Inflammatory macrophage treated with lipopolysaccharide for 4 hours (primary cell): Measurements from ENCODE around the gene EGFL7.

ENCODE experiments used
- DNase-seq: peaks from one replicate; pipeline ENCODE4 v3.0.0-alpha.2; 2020

The EGFL7 gene

GRCh38 chr9:136662656-136663581 is at the start of gene EGFL7:
EGFL7 (plus strand) TSS chr9:136662916; CDS start chr9:136668283, 5,367 bp downstream.
- no peak for DNase-seq

- no peak for DNase-seq
Observed at GRCh38 chr9:136613824-136614371, 48.8 kb upstream of the EGFL7 start.

- peak; percentile 20 for DNase-seq
Observed at GRCh38 chr9:136614372-136614922, 48.3 kb upstream of the EGFL7 start.

GRCh38 chr9:136614967-136615623 is 47.6 kb upstream of the EGFL7 start:
- DNase-seq = no peak

GRCh38 chr9:136615631-136616306 is 46.9 kb upstream of the EGFL7 start:
- DNase-seq = peak; percentile 43

- no peak for DNase-seq
Observed at GRCh38 chr9:136616307-136616635, 46.4 kb upstream of the EGFL7 start.

GRCh38 chr9:136616948-136617695 is 45.6 kb upstream of the EGFL7 start:
- DNase-seq = no peak

GRCh38 chr9:136617746-136618579 is 44.8 kb upstream of the EGFL7 start:
- DNase-seq = no peak

- peak; percentile 67 for DNase-seq
Observed at GRCh38 chr9:136618580-136619547, 43.9 kb upstream of the EGFL7 start.

- DNase-seq = peak; percentile 83
Observed at GRCh38 chr9:136619742-136620440, 42.8 kb upstream of the EGFL7 start.

- DNase-seq = no peak
Observed at GRCh38 chr9:136620441-136621018, 42.2 kb upstream of the EGFL7 start.

- DNase-seq = no peak
Observed at GRCh38 chr9:136621019-136621733, 41.5 kb upstream of the EGFL7 start.

- no peak for DNase-seq
Observed at GRCh38 chr9:136621734-136622093, 41.0 kb upstream of the EGFL7 start.

- no peak for DNase-seq
Observed at GRCh38 chr9:136622538-136622948, 40.2 kb upstream of the EGFL7 start.

GRCh38 chr9:136623016-136623841 is 39.5 kb upstream of the EGFL7 start:
- no peak for DNase-seq

- no peak for DNase-seq
Observed at GRCh38 chr9:136623842-136624183, 38.9 kb upstream of the EGFL7 start.

GRCh38 chr9:136624184-136624951 is 38.3 kb upstream of the EGFL7 start:
- DNase-seq = no peak
